Chondrocyte (in vitro differentiated cells): Measurements from ENCODE around the gene KDM4E. TPM values are rescaled to one million over a fixed set of nuclear protein-coding genes. Genes with fewer than 3 reads are reported as not detected.

Source experiments
- DNase-seq: peaks from one replicate; pipeline ENCODE4 v3.0.0; 2021; ENCODE audit warnings: mixed read lengths, low spot score
- H3K27ac Mint-ChIP-seq: one replicate; pipeline ENCODE4 v1.8.0; 2021; ENCODE audit warnings: mild to moderate bottlenecking, moderate library complexity, mixed read lengths; ENCODE audit not compliant: unreplicated experiment
- H3K27me3 Mint-ChIP-seq: 2 replicates; pipeline ENCODE4 v1.8.0; 2021; ENCODE audit warnings: low read depth, mixed read lengths
- H3K36me3 Mint-ChIP-seq: 2 replicates; pipeline ENCODE4 v1.8.0; 2021; ENCODE audit warnings: low read depth, mixed read lengths
- H3K4me1 Mint-ChIP-seq: 2 replicates; pipeline ENCODE4 v1.8.0; 2021; ENCODE audit warnings: low read depth, mild to moderate bottlenecking, mixed read lengths
- H3K4me3 Mint-ChIP-seq: one replicate; pipeline ENCODE4 v1.8.0; 2021; ENCODE audit warnings: mild to moderate bottlenecking, moderate library complexity, mixed read lengths; ENCODE audit not compliant: unreplicated experiment
- H3K9me3 Mint-ChIP-seq: 2 replicates; pipeline ENCODE4 v1.8.0; 2021; ENCODE audit warnings: low read depth, mixed read lengths
- long read RNA-seq: library from polyadenylated mRNA; stranded (forward); transcript quantifications from one replicate; pipeline ENCODE4 v2.0.0, GENCODE V29; 2021
- total RNA-seq: library from RNA; stranded (reverse); gene quantifications from 3 replicates; pipeline ENCODE4 v1.2.1, GENCODE V29; 2021
- TF ChIP-seq, protein P1 (sequence below): fragments of 200-600 bp; sonication (generic); IDR thresholded peaks from 2 replicates; pipeline ENCODE4 v1.5.0; 2021; ENCODE audit warnings: antibody characterized with exemption, mild to moderate bottlenecking, moderate library complexity

KDM4E gene
- total RNA-seq, result not detected in 3 replicates
- long read RNA-seq, result 0 reads

DNA sequence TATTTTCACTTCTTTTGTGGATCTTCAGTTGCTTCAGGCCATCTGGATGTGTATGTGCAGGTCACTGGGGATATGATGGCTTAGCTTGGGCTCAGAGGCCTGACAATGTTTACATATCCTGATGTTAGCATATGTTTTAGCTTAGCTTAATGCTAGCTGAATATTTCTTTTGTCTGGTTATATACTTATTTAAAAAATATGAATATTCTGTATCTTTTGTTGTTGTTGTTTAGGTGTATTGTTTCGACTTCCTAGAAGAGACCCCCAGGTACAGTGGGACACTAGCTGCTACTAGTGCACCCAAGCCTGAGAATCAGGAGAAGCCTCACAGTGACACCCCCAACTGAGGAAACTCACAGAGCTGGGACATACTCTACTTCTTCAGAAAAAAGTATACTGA lies at the start of gene KDM4E:
TSS of gene KDM4E (plus strand) at position 301 of the 400 bp plus-strand sequence. CDS start 300 bp downstream, outside the sequence.
- Mint-ChIP-seq H3K36me3 (no peaks in the 10 kb centered on the region), H3K27me3 (no peaks in the 10 kb centered on the region), H3K27ac (no peak within 1 kb of the TSS), H3K4me3 (no peak within 1 kb of the TSS), H3K9me3 (no peaks in the 10 kb centered on the region), H3K4me1 (no peaks in the 10 kb centered on the region)
- TF ChIP-seq, protein P1, sequence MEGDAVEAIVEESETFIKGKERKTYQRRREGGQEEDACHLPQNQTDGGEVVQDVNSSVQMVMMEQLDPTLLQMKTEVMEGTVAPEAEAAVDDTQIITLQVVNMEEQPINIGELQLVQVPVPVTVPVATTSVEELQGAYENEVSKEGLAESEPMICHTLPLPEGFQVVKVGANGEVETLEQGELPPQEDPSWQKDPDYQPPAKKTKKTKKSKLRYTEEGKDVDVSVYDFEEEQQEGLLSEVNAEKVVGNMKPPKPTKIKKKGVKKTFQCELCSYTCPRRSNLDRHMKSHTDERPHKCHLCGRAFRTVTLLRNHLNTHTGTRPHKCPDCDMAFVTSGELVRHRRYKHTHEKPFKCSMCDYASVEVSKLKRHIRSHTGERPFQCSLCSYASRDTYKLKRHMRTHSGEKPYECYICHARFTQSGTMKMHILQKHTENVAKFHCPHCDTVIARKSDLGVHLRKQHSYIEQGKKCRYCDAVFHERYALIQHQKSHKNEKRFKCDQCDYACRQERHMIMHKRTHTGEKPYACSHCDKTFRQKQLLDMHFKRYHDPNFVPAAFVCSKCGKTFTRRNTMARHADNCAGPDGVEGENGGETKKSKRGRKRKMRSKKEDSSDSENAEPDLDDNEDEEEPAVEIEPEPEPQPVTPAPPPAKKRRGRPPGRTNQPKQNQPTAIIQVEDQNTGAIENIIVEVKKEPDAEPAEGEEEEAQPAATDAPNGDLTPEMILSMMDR, result no peak
- DNase-seq, result no peak

GRCh38 chr11:94975599-94975998 lies 49.5 kb upstream of the KDM4E start:
- no peaks in the 10 kb centered on the region for H3K27me3 Mint-ChIP-seq
- H3K4me1 Mint-ChIP-seq, result peaks cover 26% of the 10 kb centered on the region
- H3K9me3 Mint-ChIP-seq, result no peaks in the 10 kb centered on the region
- DNase-seq, result no peak
- H3K4me3 Mint-ChIP-seq, result no peak overlapping the region
- H3K27ac Mint-ChIP-seq, result no peak overlapping the region
- TF ChIP-seq, protein P1, result no peak
- H3K36me3 Mint-ChIP-seq, result peaks cover 4% of the 10 kb centered on the region

DNA sequence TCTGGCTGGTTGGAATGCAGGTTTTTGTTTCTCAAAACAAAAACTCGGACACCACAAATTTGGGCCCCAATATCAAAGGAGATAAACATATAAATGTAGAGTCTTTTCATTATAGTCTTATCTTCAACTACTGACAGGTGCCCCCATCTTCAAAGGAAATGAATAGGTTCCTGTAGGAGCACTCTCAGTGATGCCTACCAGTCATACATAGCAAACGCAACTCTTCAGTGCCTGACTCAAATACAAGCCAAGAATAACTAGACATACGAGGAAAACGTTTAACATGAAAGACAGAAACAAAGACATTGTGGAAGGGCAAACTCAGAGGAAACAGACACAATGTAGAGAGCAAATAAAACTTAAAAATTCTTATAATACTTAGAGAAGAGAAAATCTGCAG lies 37.7 kb upstream of the KDM4E start:
- DNase-seq, result no peak
- H3K27me3 Mint-ChIP-seq, result peaks cover 4% of the 10 kb centered on the region
- H3K4me1 Mint-ChIP-seq, result no peaks in the 10 kb centered on the region
- no peaks in the 10 kb centered on the region for H3K9me3 Mint-ChIP-seq
- no peak overlapping the region for H3K4me3 Mint-ChIP-seq
- TF ChIP-seq, protein P1, result no peak
- no peaks in the 10 kb centered on the region for H3K36me3 Mint-ChIP-seq
- no peak overlapping the region for H3K27ac Mint-ChIP-seq

GRCh38 chr11:94988748-94989147 lies 36.3 kb upstream of the KDM4E start:
- TF ChIP-seq, protein P1, result no peak
- Mint-ChIP-seq H3K36me3 (no peaks in the 10 kb centered on the region), H3K27ac (no peak overlapping the region), H3K4me1 (no peaks in the 10 kb centered on the region), H3K9me3 (no peaks in the 10 kb centered on the region), H3K27me3 (peaks cover 4% of the 10 kb centered on the region), H3K4me3 (no peak overlapping the region)
- DNase-seq, result no peak

GRCh38 chr11:94993400-94993943 lies 31.6 kb upstream of the KDM4E start:
- Mint-ChIP-seq H3K9me3 (no peaks in the 10 kb centered on the region), H3K27me3 (no peaks in the 10 kb centered on the region), H3K27ac (no peak overlapping the region), H3K36me3 (no peaks in the 10 kb centered on the region), H3K4me3 (no peak overlapping the region), H3K4me1 (no peaks in the 10 kb centered on the region)
- TF ChIP-seq, protein P1, result no peak
- DNase-seq, result no peak
